MM.1S (cell line): ENCODE results near the gene SLC9A1.
"Not testable (repeated sequence)": the region's sequence is repeated elsewhere in the genome, so short reads cannot be mapped to it uniquely, and the experiment has no call there.

Experiments
- DNase-seq: peaks from one replicate; pipeline ENCODE4 v3.0.0-alpha.2; 2015
- H2AFZ ChIP-seq: fragments of 300-600 bp; sonication (generic); 2 replicates; pipeline ENCODE4 v1.6.0; 2016; ENCODE audit warnings: antibody characterized with exemption, low read length
- H3F3A ChIP-seq: fragments of 300-600 bp; sonication (generic); 2 replicates; pipeline ENCODE4 v1.6.1; 2016; ENCODE audit warnings: mild to moderate bottlenecking, antibody characterized with exemption, low read length, moderate library complexity, mixed read lengths; ENCODE audit not compliant: insufficient read depth
- H3K27ac ChIP-seq: fragments of 300-600 bp; sonication (generic); 2 replicates; pipeline ENCODE4 v1.5.1; 2016; ENCODE audit warnings: mild to moderate bottlenecking, low read length
- H3K27me3 ChIP-seq: fragments of 300-600 bp; sonication (generic); replicated peaks from 2 replicates; pipeline ENCODE4 v1.6.0; 2016; ENCODE audit warnings: low read length; ENCODE audit not compliant: insufficient read depth
- H3K36me3 ChIP-seq: fragments of 300-600 bp; sonication (generic); replicated peaks from 2 replicates; pipeline ENCODE4 v1.6.1; 2016; ENCODE audit warnings: mild to moderate bottlenecking, low read length, mixed read lengths; ENCODE audit not compliant: insufficient read depth
- H3K4me1 ChIP-seq: fragments of 300-600 bp; sonication (generic); 2 replicates; pipeline ENCODE4 v1.6.1; 2016; ENCODE audit warnings: low read length, mixed read lengths
- H3K4me2 ChIP-seq: fragments of 300-600 bp; sonication (generic); 2 replicates; pipeline ENCODE4 v1.6.0; 2016; ENCODE audit warnings: low read depth, low read length
- H3K4me3 ChIP-seq: fragments of 300-600 bp; sonication (generic); 2 replicates; pipeline ENCODE4 v1.5.1; 2016; ENCODE audit warnings: low read length, mixed read lengths
- H3K79me2 ChIP-seq: fragments of 300-600 bp; sonication (generic); 2 replicates; pipeline ENCODE4 v1.6.1; 2016; ENCODE audit warnings: mixed run types, low read length, mixed read lengths
- H3K9ac ChIP-seq: fragments of 300-600 bp; sonication (generic); 2 replicates; pipeline ENCODE4 v1.6.1; 2016; ENCODE audit warnings: low read length, mixed read lengths
- H3K9me2 ChIP-seq: fragments of 300-600 bp; sonication (generic); replicated peaks from 2 replicates; pipeline ENCODE4 v1.6.1; 2016; ENCODE audit warnings: mild to moderate bottlenecking, low read length, mixed read lengths; ENCODE audit not compliant: insufficient read depth
- H3K9me3 ChIP-seq: fragments of 300-600 bp; sonication (generic); replicated peaks from 2 replicates; pipeline ENCODE4 v1.6.1; 2016; ENCODE audit warnings: mild to moderate bottlenecking, low read length, mixed read lengths; ENCODE audit not compliant: insufficient read depth
- H4K20me1 ChIP-seq: fragments of 300-600 bp; sonication (generic); 2 replicates; pipeline ENCODE4 v1.6.1; 2016; ENCODE audit warnings: mild to moderate bottlenecking, low read length, moderate library complexity, mixed read lengths; ENCODE audit not compliant: insufficient read depth
- CTCF ChIP-seq: fragments of 300-600 bp; sonication (generic); IDR thresholded peaks from 2 replicates; pipeline ENCODE4 v1.5.1; 2016; ENCODE audit warnings: antibody characterized with exemption, low read length, mixed read lengths
- EZH2 ChIP-seq: fragments of 300-600 bp; sonication (generic); optimal IDR thresholded peaks from 2 replicates; pipeline ENCODE3; 2017; ENCODE audit warnings: low read depth, mild to moderate bottlenecking, antibody characterized with exemption, low read length, mixed read lengths
- EZH2phosphoT487 ChIP-seq: fragments of 300-600 bp; sonication (generic); IDR thresholded peaks from 2 replicates; pipeline ENCODE4 v1.6.1; 2018; ENCODE audit warnings: antibody characterized with exemption, low read length

Gene SLC9A1

GRCh38 chr1:27193194-27193593, 38.3 kb upstream of the SLC9A1 start:
- Histone ChIP-seq H3K4me1 (no peaks in the 10 kb centered on the region), H4K20me1 (no peaks in the 10 kb centered on the region), H3K36me3 (no peaks in the 10 kb centered on the region), H2AFZ (no peak overlapping the region), H3F3A (no peaks in the 10 kb centered on the region), H3K4me3 (no peak overlapping the region), H3K79me2 (no peaks in the 10 kb centered on the region), H3K9ac (no peak overlapping the region), H3K27me3 (no peaks in the 10 kb centered on the region), H3K27ac (no peak overlapping the region), H3K9me2 (no peaks in the 10 kb centered on the region), H3K4me2 (no peak overlapping the region), H3K9me3 (no peaks in the 10 kb centered on the region)
- TF ChIP-seq EZH2 (no peak), EZH2phosphoT487 (no peak), CTCF (no peak)
- no peak for DNase-seq

DNA sequence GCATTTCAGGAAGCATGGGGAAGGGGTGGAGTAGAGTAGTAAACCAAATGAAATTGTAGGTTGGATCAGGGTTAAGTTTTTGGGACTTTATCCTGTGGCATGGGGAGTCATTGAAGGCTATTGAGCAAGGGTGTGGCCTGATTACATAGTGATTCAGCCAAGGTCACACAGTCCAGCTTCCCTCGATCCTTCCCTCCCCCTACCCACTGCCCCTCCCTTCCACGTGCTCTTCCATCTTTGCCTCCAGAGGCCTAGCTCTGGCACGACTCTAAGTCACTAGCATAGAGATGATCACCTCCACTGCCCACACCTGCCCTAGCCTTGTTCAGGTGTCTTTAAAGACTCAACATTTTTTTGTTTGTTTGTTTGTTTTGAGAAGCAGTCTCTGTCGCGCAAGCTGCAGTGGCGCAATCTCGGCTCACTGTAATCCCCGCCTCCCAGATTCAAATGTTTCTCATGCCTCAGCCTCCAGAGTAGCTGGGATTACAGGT, 37.2 kb upstream of the SLC9A1 start:
- no peak overlapping the region for H3K4me3 ChIP-seq
- H3K36me3 ChIP-seq = no peaks in the 10 kb centered on the region
- no peak overlapping the region for H3K4me2 ChIP-seq
- no peaks in the 10 kb centered on the region for H3K9me2 ChIP-seq
- no peak for DNase-seq
- H3K9ac ChIP-seq = no peak overlapping the region
- H3K9me3 ChIP-seq = no peaks in the 10 kb centered on the region
- H3K4me1 ChIP-seq = no peaks in the 10 kb centered on the region
- H2AFZ ChIP-seq = no peak overlapping the region
- H3K27me3 ChIP-seq = no peaks in the 10 kb centered on the region
- H4K20me1 ChIP-seq = no peaks in the 10 kb centered on the region
- no peak overlapping the region for H3K27ac ChIP-seq
- no peaks in the 10 kb centered on the region for H3K79me2 ChIP-seq
- TF ChIP-seq EZH2phosphoT487 = no peak
- no peak for TF ChIP-seq EZH2
- no peak for TF ChIP-seq CTCF
- no peaks in the 10 kb centered on the region for H3F3A ChIP-seq

GRCh38 chr1:27184665-27185064, 29.7 kb upstream of the SLC9A1 start:
- not testable (repeated sequence) for H3F3A ChIP-seq, H3K9me3 ChIP-seq, H3K9me2 ChIP-seq, H3K9ac ChIP-seq, DNase-seq, H3K4me1 ChIP-seq, H3K4me2 ChIP-seq, H3K4me3 ChIP-seq, H3K27ac ChIP-seq, H3K36me3 ChIP-seq, H3K27me3 ChIP-seq, H2AFZ ChIP-seq, H3K79me2 ChIP-seq, H4K20me1 ChIP-seq

DNA sequence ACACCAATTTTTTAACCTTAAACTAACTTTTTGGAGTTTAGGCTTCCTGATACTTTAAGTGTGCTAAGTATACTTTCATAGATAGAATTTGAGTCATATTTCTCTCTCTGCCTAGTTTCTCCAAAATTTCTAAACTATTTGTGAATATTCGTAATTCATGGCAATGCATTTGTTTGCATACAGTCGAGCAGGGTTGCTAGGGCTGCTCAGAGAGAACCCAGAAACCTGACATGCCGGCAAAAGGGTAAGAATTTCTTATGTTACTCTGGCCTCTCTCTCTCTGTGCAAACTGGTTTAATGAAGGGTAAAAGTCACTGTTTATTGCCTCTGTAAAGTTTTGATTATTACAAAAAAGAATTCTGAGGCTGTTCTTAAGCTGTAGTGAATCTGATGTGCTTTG, 25.1 kb upstream of the SLC9A1 start:
- no peak overlapping the region for H3K4me3 ChIP-seq
- TF ChIP-seq CTCF (no peak), EZH2 (no peak), EZH2phosphoT487 (no peak)
- no peaks in the 10 kb centered on the region for H3K4me1 ChIP-seq
- no peaks in the 10 kb centered on the region for H3K27me3 ChIP-seq
- H3K9me3 ChIP-seq = no peaks in the 10 kb centered on the region
- no peak overlapping the region for H3K4me2 ChIP-seq
- H3K36me3 ChIP-seq = no peaks in the 10 kb centered on the region
- H3K27ac ChIP-seq = no peak overlapping the region
- H3K9ac ChIP-seq = no peak overlapping the region
- no peaks in the 10 kb centered on the region for H4K20me1 ChIP-seq
- no peak overlapping the region for H2AFZ ChIP-seq
- no peaks in the 10 kb centered on the region for H3K9me2 ChIP-seq
- no peak for DNase-seq
- no peaks in the 10 kb centered on the region for H3F3A ChIP-seq
- no peaks in the 10 kb centered on the region for H3K79me2 ChIP-seq
